ENCODE data around the gene HOXC9.

DNA sequence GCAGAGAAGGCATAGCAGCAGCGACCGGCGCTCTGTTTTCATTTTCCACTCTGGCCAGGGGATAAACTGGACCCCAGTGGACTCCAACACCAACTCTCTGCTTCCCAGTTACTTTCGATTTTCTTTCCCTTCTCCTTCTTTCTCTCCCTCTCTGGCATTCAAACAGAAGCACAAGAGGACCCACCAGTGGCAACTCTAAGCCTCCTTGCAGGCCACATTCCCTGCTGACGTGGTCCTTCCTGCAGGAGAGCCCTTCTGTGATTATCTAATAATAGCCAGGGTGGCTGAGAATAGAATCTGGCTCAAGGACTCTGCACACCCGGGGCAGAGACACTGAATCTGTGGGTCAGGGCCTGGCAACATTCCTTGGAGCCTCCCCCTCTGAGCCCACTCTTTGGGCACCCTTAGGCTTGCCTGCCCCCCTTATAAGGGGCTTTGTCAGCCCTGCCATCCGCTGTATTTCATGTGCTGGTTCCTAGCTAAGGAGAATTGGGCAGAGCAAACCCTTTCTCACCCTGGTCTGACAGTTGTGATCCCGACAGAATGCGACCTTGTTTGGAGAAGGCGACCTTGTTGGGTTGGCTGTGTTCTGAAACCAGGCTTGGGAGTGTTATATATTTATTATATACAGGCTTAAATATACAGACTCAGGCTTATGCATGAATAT, 20.1 kb downstream of the HOXC9 start:
- no peak for TF ChIP-seq CTCF (IDR thresholded peaks at IDR 0.05 in 4 of 5, conservative IDR thresholded peaks at IDR 0.05 in 1 of 5)
- peak; percentile 58 to 71 for TF ChIP-seq POLR2A (IDR thresholded peaks at IDR 0.05)
